ENCODE results near the gene MUC5AC.
"Not testable (repeated sequence)": the region's sequence is repeated elsewhere in the genome, so short reads cannot be mapped to it uniquely, and the experiment has no call there.

Gene MUC5AC

DNA sequence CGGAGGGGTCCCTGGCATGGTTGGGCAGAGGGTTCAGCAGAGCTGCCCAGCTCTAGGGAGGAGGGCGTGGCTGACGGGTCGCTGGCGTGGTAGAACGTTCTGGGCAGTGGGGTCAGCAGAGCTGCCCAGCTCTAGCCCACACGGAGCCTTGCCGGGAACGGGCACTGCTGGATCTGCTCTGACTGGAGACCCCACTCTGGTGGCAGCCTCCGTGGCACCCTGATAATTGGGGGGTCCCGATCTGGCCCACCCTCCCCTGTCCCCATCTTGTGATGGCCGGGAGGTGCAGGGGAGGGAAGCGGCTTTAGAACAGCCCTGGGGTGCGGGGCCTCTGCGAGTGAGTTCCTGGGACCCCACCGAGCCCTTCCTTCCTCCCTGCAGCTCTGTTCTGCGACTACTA lies 21.9 kb downstream of the MUC5AC start:
- DNase-seq, result no peak

DNA sequence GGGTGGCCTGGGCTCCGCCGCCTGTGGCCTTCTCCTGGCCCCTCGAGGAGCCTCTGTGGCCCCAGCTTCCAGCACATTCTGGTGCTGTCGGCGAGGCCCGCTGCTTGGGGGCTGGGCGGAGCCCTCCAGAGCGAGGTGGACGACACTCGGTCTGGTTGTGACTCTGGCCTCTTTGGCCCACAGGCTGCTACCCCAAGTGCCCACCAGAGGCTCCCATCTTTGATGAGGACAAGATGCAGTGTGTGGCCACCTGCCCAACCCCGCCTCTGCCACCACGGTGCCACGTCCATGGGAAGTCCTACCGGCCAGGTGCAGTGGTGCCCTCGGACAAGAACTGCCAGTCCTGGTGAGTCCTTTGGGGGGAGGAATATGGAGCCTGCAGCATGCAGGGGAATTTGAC lies 22.4 kb downstream of the MUC5AC start:
- DNase-seq, result no peak

DNA sequence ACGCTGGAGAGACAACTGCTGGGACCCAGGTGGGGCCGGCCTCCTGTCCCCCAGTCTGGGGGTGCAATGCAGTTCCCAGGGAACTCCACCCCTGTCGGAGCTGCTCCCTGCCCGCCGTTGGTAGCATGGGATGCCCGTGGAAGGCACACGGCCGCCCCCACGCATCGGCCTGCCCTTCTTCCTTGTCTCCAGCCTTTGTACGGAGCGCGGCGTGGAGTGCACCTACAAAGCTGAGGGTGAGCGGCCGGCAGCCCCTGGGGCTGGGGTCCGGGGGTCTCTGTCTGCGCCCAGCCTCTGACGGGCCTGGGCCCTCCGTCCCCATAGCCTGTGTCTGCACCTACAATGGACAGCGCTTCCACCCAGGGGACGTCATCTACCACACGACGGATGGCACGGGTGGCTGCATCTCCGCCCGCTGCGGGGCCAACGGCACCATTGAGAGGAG lies 23.2 kb downstream of the MUC5AC start:
- no peak for DNase-seq

DNA sequence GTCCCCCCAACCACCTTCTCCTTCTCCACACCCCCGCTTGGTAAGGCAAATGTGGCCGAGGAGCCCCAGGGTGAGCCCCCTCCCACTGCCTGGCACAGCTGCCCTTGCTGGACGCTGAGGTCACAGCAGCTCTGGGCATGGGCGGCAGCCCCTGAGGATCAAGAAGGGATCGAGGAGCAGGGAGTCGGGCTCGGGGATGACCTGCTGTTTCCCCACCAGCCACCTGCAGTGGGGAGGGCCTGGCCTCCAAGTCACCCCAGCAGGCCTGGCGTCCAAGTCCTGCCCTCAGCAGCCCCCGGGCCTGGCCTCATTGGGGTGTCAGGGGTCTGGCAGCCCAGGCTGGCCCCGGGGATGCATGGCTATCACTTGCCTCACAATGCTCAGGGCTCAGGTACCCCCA lies 23.7 kb downstream of the MUC5AC start:
- no peak for DNase-seq

DNA sequence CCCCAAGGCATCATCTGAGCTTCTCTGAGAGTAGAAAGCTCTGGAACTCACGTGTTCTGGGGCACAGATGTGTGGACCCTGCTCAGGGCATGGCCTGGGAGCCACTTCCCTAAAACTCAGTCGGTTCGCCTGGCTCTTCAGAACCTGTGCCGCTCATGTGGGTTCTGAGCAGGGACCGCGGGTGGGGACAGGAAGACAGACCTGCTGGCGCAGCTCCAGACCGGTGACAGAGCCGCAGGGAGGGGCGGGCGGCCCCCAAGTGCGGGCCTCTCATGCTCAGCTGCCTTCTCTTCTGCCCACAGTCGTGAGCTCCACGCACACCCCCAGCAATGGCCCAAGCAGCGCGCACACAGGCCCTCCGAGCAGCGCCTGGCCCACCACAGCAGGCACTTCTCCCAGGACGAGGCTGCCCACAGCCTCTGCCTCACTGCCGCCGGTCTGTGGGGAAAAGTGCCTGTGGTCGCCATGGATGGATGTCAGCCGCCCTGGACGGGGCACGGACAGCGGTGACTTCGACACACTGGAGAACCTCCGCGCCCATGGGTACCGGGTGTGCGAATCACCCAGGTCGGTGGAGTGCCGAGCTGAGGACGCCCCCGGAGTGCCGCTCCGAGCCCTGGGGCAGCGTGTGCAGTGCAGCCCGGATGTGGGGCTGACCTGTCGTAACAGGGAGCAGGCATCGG lies 24.2 kb downstream of the MUC5AC start:
- no peak for DNase-seq

DNA sequence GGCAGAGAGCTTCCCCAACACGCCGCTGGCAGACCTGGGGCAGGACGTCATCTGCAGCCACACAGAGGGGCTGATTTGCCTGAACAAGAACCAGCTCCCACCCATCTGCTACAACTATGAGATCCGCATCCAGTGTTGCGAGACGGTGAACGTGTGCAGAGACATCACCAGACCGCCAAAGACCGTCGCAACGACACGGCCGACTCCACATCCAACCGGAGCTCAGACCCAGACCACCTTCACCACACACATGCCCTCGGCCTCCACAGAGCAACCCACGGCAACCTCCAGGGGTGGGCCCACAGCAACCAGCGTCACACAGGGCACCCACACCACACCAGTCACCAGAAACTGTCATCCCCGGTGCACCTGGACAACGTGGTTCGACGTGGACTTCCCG lies 26.4 kb downstream of the MUC5AC start:
- DNase-seq, result not testable (repeated sequence)

DNA sequence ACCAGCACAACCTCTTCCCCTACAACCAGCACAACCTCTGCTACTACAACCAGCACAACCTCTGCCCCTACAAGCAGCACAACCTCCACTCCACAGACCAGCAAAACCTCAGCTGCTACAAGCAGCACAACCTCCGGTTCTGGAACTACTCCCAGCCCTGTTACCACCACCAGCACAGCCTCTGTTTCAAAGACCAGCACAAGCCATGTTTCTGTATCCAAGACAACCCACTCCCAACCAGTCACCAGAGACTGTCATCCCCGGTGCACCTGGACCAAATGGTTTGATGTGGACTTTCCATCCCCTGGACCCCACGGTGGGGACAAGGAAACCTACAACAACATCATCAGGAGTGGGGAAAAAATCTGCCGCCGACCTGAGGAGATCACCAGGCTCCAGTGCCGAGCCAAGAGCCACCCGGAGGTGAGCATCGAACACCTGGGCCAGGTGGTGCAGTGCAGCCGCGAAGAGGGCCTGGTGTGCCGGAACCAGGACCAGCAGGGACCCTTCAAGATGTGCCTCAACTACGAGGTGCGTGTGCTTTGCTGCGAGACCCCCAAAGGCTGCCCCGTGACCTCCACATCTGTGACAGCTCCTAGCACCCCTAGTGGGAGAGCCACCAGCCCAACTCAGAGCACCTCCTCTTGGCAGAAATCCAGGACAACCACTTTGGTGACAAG lies 30.8 kb downstream of the MUC5AC start:
- DNase-seq, result not testable (repeated sequence)

DNA sequence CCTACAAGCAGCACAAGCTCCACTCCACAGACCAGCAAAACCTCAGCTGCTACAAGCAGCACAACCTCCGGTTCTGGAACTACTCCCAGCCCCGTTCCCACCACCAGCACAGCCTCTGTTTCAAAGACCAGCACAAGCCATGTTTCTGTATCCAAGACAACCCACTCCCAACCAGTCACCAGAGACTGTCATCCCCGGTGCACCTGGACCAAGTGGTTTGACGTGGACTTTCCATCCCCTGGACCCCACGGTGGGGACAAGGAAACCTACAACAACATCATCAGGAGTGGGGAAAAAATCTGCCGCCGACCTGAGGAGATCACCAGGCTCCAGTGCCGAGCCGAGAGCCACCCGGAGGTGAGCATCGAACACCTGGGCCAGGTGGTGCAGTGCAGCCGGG lies 32.1 kb downstream of the MUC5AC start:
- DNase-seq, result not testable (repeated sequence)

DNA sequence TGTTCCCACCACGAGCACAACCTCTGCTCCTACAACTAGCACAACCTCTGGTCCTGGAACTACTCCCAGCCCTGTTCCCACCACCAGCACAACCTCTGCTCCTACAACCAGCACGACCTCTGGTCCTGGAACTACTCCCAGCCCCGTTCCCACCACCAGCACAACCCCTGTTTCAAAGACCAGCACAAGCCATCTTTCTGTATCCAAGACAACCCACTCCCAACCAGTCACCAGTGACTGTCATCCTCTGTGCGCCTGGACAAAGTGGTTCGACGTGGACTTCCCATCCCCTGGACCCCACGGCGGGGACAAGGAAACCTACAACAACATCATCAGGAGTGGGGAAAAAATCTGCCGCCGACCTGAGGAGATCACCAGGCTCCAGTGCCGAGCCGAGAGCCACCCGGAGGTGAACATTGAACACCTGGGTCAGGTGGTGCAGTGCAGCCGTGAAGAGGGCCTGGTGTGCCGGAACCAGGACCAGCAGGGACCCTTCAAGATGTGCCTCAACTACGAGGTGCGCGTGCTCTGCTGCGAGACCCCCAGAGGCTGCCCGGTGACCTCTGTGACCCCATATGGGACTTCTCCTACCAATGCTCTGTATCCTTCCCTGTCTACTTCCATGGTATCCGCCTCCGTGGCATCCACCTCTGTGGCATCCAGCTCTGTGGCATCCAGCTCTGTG lies 34.2 kb downstream of the MUC5AC start:
- not testable (repeated sequence) for DNase-seq

DNA sequence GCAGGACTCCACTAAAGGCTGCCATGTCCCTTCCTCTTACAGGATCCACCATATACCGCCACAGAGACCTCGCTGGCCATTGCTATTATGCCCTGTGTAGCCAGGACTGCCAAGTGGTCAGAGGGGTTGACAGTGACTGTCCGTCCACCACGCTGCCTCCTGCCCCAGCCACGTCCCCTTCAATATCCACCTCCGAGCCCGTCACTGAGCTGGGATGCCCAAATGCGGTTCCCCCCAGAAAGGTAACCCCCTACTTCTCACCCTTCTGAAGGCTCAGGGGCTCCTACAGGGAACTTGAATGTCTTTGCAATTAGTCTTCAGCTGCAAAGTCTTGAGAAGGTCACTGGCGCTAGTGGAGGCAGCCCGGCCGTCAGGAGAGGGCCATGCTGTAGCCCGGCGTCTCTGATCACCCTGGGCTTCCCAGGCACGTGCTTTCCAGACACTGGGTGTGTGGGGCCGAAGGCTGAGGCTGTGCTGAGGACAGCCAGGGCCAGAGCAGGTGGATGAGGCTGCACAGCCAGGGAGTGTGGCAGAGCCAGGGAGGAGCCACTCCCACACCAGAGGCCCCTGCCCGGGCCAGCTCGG lies 35.1 kb downstream of the MUC5AC start:
- DNase-seq, result no peak

DNA sequence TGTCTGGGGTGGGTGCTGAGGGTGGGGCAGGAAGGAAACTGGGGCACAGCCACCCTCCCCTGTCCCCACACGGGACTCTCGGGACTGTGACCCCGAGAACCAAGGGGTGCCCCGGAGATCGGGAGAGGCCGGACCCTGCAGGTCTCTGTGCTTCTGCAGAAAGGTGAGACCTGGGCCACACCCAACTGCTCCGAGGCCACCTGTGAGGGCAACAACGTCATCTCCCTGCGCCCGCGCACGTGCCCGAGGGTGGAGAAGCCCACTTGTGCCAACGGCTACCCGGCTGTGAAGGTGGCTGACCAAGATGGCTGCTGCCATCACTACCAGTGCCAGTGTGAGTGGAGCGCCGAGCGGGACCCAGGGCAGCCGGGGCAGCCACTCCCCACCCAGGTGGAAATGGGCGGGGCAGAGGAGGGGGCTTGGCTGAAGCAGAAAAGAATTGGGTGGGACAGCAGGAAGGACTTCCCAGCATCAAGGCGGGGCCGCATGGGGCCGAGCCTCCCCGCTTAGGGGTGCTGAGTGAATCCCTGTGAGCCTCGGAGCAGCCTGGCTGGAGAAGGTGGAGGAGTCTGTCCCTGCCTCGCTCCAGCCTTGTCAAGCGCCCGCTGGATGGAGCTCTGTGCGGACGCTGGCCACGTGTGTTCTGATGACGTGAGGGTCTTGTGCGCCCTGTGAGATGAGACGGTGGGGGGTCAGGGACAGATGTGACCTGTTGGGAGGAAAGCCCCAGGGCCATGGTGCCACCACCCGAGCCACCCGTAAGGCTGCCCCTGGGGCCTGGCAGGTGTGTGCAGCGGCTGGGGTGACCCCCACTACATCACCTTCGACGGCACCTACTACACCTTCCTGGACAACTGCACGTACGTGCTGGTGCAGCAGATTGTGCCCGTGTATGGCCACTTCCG lies 35.8 kb downstream of the MUC5AC start:
- no peak for DNase-seq

DNA sequence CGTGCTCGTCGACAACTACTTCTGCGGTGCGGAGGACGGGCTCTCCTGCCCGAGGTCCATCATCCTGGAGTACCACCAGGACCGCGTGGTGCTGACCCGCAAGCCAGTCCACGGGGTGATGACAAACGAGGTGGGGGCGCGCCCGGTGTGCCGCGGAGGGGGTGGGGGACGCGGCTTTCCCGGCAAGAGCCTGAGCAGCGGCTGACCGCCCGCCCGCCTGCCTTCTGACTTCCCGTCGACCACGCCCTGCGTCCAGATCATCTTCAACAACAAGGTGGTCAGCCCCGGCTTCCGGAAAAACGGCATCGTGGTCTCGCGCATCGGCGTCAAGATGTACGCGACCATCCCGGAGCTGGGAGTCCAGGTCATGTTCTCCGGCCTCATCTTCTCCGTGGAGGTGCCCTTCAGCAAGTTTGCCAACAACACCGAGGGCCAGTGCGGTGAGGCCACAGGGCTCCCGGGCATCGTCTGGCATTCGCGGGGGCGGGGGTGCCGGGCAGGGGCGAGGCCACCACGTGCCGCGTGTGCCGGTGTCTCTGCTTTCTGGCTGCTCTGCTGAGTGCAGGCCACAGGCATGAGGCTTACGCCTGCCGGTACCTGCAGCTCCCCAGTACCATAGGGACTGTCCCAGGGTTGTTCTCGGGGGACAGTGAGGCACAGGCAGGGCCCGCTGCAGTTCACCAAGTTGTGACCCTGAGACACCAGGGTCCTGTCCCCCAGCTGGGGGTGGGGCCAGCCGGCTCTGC lies 36.7 kb downstream of the MUC5AC start:
- no peak for DNase-seq

DNA sequence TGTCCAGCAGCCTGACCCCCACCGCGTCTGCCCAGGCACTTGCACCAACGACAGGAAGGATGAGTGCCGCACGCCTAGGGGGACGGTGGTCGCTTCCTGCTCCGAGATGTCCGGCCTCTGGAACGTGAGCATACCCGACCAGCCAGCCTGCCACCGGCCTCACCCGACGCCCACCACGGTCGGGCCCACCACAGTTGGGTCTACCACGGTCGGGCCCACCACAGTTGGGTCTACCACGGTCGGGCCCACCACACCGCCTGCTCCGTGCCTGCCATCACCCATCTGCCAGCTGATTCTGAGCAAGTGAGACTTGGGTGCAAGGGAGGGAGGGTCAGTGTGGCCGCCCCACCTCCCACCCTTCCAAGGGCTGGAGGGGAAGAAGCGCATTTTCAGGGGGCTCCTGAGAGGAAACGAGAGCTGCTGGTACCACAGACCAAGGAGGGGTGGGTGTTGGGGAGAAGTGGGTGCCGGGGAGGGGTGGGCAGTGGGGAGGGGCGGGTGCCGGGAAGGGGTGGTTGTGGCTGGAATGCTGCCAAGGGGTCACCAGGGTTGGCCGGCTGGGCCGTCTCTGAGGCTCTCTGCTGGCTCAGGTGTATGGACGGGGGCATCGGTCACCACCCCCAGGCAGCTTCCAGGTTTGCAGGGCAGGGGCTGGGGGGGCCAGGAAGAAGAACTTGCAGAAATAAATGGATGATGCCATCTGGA lies 37.4 kb downstream of the MUC5AC start:
- DNase-seq, result no peak

DNA sequence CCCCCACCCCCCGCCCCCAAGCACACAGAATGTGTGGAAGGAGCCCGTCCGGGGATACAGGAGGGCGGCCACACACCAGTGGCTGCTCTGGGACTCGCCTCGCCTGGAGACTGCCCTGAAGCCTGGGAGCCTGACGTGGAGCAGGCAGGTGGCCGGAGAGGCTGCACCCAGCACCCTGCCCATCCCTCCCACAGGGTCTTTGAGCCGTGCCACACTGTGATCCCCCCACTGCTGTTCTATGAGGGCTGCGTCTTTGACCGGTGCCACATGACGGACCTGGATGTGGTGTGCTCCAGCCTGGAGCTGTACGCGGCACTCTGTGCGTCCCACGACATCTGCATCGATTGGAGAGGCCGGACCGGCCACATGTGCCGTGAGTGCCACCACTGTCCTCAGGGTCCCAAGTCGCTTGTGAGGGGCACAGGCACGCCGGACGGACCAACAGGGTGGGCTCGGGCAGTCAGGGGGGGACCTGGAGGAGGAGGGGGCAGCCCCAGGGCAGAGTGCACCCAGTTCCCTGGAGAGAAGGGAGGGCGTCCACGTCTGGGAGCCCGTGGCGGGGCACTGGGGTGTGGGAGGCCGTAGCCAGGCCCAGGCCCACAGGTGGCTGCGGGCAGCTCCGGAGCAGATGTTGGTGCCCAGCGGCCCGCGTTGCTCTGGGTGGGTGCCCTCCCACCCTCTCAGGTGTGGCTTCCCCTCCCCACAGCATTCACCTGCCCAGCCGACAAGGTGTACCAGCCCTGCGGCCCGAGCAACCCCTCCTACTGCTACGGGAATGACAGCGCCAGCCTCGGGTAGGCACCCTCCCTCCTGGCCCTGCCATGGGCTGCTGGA lies 38.1 kb downstream of the MUC5AC start:
- no peak for DNase-seq

DNA sequence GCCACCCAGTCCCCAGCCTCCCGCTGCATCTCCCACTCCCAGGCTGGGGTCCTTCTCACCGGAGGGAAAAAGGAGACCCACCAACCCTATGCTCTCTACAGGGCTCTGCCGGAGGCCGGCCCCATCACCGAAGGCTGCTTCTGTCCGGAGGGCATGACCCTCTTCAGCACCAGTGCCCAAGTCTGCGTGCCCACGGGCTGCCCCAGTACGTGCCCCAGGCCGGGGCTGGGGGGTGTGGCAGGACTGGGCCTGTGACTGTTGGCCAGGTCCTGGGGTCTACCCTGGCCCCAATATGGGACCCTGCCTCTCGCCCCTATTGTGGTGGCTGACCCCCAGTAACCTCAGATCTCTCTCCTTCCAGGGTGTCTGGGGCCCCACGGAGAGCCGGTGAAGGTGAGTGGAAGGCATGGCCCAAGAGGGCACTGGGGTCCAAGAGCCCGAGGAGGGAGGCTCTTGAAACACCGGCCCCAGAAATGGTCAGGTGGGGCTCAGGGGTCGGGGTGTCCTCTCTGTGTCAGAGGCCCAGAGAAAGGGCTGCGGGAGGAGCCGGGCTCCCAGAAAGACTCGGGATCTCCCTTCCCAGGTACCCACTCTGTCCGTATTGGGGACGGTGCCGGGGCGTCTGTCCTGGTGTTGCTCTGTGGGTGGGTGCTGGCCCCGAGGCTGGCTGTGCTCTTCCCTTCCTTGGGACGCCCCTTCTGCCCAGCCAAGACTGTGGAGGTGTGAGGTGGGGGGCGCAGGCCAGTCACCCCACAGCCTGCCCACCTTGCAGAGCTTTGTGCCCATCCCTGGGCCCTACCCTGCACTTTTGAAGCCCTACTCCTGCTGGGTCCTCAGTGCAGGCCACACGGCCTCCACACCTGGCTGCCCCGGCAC lies 39.0 kb downstream of the MUC5AC start:
- DNase-seq, result no peak

DNA sequence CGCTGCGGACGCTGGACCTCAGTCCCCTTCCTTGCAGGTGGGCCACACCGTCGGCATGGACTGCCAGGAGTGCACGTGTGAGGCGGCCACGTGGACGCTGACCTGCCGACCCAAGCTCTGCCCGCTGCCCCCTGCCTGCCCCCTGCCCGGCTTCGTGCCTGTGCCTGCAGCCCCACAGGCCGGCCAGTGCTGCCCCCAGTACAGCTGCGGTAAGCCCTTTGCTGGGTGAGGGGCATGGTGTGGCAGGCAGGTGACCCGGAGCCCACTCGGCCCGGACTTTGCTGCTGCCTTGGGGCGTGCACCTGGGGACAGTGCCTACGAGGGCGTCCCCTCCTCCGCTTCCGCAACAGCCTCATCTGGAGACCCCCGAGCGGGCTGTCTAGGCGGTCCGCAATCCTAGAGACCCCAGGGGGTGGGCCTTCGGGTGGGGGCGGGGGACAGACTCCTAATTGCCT lies 39.7 kb downstream of the MUC5AC start:
- no peak for DNase-seq

DNA sequence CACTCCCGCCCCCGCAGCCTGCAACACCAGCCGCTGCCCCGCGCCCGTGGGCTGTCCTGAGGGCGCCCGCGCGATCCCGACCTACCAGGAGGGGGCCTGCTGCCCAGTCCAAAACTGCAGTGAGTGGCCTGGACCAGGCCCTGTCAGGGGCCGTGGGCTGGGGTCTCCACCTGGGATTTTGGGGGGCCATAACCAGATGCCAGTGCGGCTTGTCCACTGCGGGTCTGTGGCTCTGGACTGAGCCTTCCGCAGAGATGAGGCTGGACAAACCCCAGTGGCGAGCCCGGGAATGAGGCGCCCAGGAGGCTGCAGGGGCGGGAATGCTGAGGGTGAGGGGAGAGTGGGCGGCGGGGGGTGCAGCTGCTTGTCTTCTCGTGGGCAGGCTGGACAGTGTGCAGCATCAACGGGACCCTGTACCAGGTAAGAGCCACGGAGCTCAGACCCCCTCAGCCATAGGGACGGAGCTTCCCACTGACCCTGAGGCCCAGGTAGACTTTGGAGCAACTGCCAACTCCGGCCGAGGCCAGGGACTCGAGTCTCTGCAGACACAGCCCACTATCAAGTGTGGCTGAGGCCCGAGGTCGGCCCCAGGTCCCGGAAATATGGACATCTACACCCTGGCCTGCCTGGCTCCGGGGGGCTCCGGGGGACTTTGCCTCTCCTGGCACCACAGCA lies 40.3 kb downstream of the MUC5AC start:
- no peak for DNase-seq

DNA sequence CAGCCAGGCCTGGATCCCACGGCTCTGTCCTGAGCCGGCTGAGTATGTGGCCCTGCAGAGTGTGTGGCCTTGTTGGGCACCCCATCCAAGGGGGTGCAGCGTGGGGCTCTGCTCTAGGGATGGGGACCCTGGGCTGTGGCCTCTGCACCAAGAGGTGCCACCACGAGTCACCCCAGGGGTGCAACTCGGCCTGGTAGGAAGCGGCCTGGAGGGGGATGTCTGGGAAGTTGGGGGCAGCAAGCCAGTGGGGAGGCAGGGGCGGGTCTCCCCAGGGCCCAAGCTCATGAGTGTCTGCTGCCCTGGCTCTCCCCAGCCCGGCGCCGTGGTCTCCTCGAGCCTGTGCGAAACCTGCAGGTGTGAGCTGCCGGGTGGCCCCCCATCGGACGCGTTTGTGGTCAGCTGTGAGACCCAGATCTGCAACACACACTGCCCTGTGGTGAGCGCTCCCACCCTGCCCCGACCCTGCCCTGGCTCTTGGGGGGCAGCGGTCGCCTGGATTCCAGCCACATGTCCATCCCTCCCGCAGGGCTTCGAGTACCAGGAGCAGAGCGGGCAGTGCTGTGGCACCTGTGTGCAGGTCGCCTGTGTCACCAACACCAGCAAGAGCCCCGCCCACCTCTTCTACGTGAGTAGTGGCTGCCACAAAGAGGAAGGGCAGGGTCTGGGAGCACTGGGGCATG lies 40.9 kb downstream of the MUC5AC start:
- DNase-seq, result no peak

All from activated CD4-positive, alpha-beta T cell treated with anti-CD3 and anti-CD28 coated beads, Interleukin-2, amount 50 U/mL, for 16 hours (primary cell).